Kidney epithelial cell (primary cell): Measurements from ENCODE around the gene DRGX. TPM values are rescaled to one million over a fixed set of nuclear protein-coding genes. Genes with fewer than 3 reads are reported as not detected.

Experiments used
- DNase-seq: peaks from one replicate; pipeline ENCODE4 v3.0.0-alpha.2; 2010; ENCODE audit warnings: low read depth
- H3K27me3 ChIP-seq: 2 replicates; pipeline ENCODE4 v1.6.0; 2011; ENCODE audit warnings: low read length; ENCODE audit not compliant: control insufficient read depth, insufficient read depth
- H3K36me3 ChIP-seq: 2 replicates; pipeline ENCODE4 v1.5.1; 2011; ENCODE audit warnings: low read length; ENCODE audit not compliant: control insufficient read depth, insufficient read depth
- H3K4me3 ChIP-seq: 2 replicates; pipeline ENCODE4 v1.5.1; 2011; ENCODE audit warnings: low read depth, mild to moderate bottlenecking, control low read depth, low read length
- CTCF ChIP-seq: IDR thresholded peaks from 2 replicates; pipeline ENCODE4 v1.5.1; 2011; ENCODE audit warnings: mild to moderate bottlenecking, moderate library complexity, low read length, control low read depth, inconsistent platforms; ENCODE audit not compliant: insufficient read depth, poor library complexity, severe bottlenecking
- total RNA-seq: library from RNA; depleted of rRNA; stranded (reverse); fragments of >200 nt; gene quantifications from 2 replicates; pipeline ENCODE4 v1.2.3, GENCODE V29; 2015

The DRGX gene
- total RNA-seq, 1 donor from 2014 or later, result not detected

DNA sequence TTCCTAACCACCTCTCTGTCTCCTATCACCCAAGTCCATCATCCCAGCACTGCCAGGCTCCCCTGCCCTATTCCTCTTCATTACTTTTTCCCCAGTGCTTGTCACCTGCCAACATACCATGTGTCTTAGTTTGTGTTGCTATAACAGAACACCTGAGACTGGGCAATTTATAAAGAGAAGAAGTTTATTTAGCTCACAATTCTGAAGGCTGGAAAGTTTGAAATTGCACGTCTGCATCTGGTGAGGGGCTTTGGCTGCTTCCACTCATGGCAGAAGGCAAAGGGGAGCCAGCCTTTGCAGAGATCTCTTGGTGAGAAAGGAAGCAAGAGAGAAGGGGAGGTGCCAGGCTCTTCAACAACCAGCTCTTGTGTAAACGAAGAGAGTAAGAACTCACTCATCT, 47.3 kb downstream of the DRGX start:
- H3K27me3 ChIP-seq, result no peaks in the 10 kb centered on the region
- no peak for DNase-seq
- no peak for TF ChIP-seq CTCF
- H3K4me3 ChIP-seq, result no peak overlapping the region
- no peaks in the 10 kb centered on the region for H3K36me3 ChIP-seq

DNA sequence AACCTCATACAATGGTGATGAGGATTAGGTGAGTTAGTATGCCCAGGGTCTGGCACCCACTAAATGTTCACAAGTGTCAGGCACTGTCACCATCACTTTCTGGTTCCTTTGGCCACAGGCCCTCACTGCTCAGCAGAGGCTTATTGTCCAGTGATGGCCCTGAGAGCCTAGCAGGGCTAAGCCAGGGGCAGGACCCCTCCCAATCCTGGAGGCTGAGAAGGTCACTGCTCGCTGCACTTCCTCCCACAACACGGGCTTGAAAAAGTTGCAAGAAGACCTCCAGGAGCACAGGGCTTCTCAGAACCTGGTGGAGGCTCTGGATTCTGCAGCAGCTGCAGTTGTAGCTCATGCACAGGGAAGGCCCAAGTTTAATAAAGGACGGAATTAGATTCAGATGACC, 48.1 kb downstream of the DRGX start:
- Histone ChIP-seq H3K36me3 (no peaks in the 10 kb centered on the region), H3K27me3 (no peaks in the 10 kb centered on the region), H3K4me3 (no peak overlapping the region)
- TF ChIP-seq CTCF, result no peak
- DNase-seq, result no peak

DNA sequence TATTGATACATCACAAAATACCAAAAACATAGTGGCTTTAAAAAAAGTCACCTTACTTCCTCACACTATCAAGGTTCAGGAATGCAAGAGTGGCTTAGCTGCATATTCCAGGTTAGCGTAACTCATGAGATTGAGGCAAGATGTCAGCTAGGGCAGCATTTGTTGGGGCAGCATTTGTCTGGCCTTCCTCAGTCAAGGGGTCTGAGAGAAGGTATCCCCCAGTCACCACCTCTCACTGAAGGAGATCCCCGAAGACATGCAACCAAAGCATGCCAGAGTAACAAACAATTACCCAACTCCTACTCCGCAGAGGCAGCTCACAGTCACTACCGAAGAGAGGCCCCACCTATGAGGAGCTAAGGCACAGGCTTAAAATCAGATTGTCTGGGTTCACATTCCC, 48.5 kb downstream of the DRGX start:
- no peak for TF ChIP-seq CTCF
- no peaks in the 10 kb centered on the region for H3K27me3 ChIP-seq
- no peaks in the 10 kb centered on the region for H3K36me3 ChIP-seq
- no peak for DNase-seq
- H3K4me3 ChIP-seq, result no peak overlapping the region

GRCh38 chr10:49344840-49345239, 51.0 kb downstream of the DRGX start:
- Histone ChIP-seq H3K36me3 (no peaks in the 10 kb centered on the region), H3K4me3 (no peak overlapping the region), H3K27me3 (no peaks in the 10 kb centered on the region)
- no peak for DNase-seq
- TF ChIP-seq CTCF, result no peak

DNA sequence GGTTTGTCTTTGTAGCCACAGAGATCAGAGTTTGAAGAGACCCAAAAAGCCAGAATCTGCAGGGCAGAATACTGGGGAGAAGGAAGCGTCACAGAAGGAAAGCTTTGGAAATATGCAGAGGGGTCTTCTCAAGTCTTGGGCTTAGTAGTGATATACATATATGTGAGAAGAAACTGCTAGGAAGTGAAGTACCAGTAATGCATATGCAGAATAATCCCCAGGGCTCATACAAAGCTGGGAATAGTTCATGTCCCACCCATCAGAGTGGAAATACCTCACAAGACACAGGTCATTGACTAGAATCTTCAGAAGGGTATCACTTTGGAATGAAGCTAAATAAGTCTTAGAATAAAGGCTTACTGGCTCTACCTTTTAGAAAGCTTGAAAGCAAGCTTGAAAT, 57.3 kb downstream of the DRGX start:
- Histone ChIP-seq H3K36me3 (no peaks in the 10 kb centered on the region), H3K4me3 (no peak overlapping the region), H3K27me3 (no peaks in the 10 kb centered on the region)
- no peak for DNase-seq
- TF ChIP-seq CTCF, result no peak

DNA sequence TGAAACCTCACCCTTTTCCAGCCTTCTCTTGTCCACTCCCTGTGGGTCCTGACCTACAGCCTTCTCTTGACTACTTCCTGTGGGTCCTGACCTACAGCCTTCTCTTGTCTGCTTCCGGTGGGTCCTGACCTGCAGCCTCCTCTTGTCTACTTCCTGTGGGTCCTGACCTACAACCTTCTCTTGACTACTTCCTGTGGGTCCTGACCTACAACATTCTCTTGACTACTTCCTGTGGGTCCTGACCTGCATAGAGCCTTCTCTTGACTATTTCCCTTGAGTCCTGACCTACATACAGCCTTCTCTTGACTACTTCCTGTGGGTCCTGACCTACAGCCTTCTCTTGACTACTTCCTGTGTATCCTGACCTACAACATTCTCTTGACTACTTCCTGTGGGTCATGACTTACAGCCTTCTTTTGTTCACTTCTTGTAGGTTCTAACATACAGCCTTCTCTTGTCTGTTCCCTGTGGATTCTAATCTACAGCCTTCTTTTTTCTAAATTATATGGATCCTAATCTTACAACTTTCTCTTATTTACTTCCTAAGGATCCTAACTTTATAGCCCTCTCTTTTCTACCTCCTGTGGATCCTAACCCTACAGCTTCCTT, 60.4 kb downstream of the DRGX start:
- no peaks in the 10 kb centered on the region for H3K27me3 ChIP-seq
- no peak for TF ChIP-seq CTCF

More for the DNA sequence above, 60.4 kb downstream of the DRGX start:
- DNase-seq, result no peak
- Histone ChIP-seq H3K4me3 (no peak overlapping the region), H3K36me3 (no peaks in the 10 kb centered on the region)
